Measurements from ENCODE around the gene SLC35A4.

DNA sequence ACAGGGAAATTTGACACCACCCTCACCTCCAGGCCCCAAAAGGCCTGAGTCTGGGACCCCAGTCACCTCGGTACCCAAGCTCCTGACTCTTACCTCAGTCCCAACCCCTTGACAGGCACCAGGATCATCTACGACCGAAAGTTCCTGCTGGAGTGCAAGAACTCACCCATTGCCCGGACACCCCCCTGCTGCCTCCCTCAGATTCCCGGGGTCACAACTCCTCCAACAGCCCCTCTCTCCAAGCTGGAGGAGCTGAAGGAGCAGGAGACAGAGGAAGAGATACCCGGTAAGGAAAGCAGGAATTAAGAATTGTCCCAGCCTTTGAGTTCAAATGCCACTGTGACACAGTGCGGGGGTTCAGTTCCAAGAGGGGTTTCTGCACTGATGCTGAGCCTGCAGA is 15.8 kb upstream of the SLC35A4 start:
- TF ChIP-seq POLR2A (IDR thresholded peaks at IDR 0.05) (no peak), POLR2AphosphoS5 (IDR thresholded peaks at IDR 0.05) (no peak)
